ENCODE data around the gene QRICH2. TPM values are rescaled to one million over a fixed set of nuclear protein-coding genes. Genes with fewer than 3 reads are reported as not detected.

QRICH2 gene
- polyA plus RNA-seq, 2 donors, result 2.1 to 5.6 TPM

DNA sequence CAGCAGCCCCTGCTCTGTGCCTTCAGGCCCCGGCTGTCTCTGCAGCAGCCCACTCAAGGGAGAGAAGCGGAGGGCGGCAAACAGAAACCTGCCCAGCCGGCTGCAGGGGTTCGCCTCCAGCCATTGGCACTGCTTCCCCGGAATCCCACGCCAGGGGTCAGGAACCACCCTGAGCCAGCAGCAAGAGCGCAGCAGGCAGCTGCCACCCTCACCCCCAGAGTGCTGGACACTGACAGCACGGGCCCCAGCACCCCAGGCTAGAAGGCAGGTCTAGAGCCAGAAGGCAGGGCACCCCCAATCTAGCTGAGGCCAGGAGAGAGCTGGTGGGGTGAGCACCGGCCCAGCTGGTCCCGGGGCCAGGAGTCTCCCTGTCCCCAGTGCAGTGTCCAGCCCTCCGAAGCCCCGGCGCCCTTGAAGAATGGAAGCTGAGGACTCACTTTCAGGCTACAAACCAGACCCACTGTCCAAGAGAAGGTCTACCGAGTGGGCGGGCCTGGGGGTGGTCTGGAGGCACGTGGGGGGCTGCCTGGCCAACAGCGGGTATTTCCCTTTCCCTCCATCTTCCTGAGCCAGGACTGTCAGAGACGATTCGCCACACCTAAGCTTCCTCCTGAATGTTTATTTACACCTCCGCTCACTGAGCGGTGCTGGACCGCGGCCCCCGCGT is 34.5 kb downstream of the QRICH2 start:
- Histone ChIP-seq H3K27me3 (ENCODE audit: control insufficient read depth in 1 of 2, insufficient read depth in 2 of 2, low read length in 2 of 2) (no peaks in the 10 kb centered on the region), H3K4me1 (ENCODE audit: control insufficient read depth in 2 of 2, insufficient read depth in 2 of 2, low read length in 1 of 2) (peaks cover 6 to 44% of the 10 kb centered on the region in 2 donors), H3K4me3 (ENCODE audit: low read depth in 1 of 2, low read length in 2 of 2) (no peak overlapping the region), H3K27ac (ENCODE audit: low read depth in 2 of 2, low read length in 1 of 2) (peak overlapping the region in 1 of 2 donors; percentile 87), H3K9me3 (ENCODE audit: control insufficient read depth in 2 of 2, insufficient read depth in 1 of 2, low read depth in 1 of 2, low read length in 1 of 2) (no peaks in the 10 kb centered on the region), H3K36me3 (ENCODE audit: control insufficient read depth in 2 of 2, insufficient read depth in 2 of 2, low read length in 1 of 2) (peaks cover 0 to 9% of the 10 kb centered on the region in 2 donors)
- 60 to 65% methylated on average over 26 of the region's 26 CpGs for WGBS, 2 donors

- WGBS, 2 donors, result 45 to 47% methylated on average over 19 of the region's 19 CpGs
- Histone ChIP-seq H3K4me3 (ENCODE audit: low read depth in 1 of 2, low read length in 2 of 2) (peak overlapping the region in 1 of 2 donors; percentile 34), H3K9me3 (ENCODE audit: control insufficient read depth in 2 of 2, insufficient read depth in 1 of 2, low read depth in 1 of 2, low read length in 1 of 2) (no peaks in the 10 kb centered on the region), H3K27me3 (ENCODE audit: control insufficient read depth in 1 of 2, insufficient read depth in 2 of 2, low read length in 2 of 2) (no peaks in the 10 kb centered on the region), H3K36me3 (ENCODE audit: control insufficient read depth in 2 of 2, insufficient read depth in 2 of 2, low read length in 1 of 2) (peaks cover 0 to 9% of the 10 kb centered on the region in 2 donors), H3K27ac (ENCODE audit: low read depth in 2 of 2, low read length in 1 of 2) (peak overlapping the region; percentile 67 to 87), H3K4me1 (ENCODE audit: control insufficient read depth in 2 of 2, insufficient read depth in 2 of 2, low read length in 1 of 2) (peaks cover 6 to 44% of the 10 kb centered on the region in 2 donors)
Measured at GRCh38 chr17:76272541-76273444, 35.3 kb downstream of the QRICH2 start.

DNA sequence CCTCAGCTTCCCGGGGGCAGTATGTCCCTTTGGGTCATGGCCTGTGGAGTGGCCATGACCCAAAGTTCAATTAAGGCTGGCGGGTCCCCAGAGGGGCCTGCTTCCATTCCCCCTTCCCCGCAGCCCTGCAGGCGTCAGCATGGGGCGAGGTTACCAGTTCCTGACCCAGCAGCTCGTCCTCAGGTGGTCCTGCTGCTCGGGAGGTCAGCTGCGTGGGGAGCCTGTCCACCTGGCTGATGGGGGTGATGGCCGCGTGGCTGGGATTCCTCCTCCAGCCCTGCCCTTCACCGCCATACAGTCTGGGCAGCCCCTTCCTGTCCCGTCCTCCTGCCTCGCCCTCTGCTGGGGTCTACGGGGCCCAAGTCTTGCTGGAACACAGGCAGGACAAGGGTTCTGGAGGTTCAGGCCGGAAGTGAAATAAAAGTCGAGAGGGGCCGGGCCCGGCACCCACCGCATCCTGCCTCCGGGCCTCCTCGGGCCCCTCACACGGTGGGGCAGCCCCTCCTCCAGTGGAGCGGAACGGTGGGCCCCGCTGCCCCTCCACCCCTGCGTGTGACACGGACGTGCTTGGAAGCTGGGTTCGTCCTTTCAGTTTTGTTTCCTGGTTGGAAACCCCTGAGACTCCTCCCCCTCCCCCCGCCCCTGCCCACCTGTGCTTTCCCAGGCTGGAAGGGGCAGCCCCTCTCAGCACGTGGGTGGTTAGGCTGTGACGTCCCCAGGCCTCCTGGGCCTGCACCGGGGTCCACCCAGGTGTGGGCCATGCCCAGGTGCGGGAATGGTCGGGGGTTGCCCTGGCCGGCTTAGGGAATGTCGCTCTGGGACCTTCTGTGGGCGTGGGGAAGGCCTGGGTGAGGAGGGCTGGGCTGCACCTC is 36.2 kb downstream of the QRICH2 start:
- Histone ChIP-seq H3K4me3 (ENCODE audit: low read depth in 1 of 2, low read length in 2 of 2) (peak overlapping the region; percentile 34 to 39), H3K36me3 (ENCODE audit: control insufficient read depth in 2 of 2, insufficient read depth in 2 of 2, low read length in 1 of 2) (peaks cover 0 to 9% of the 10 kb centered on the region in 2 donors), H3K27me3 (ENCODE audit: control insufficient read depth in 1 of 2, insufficient read depth in 2 of 2, low read length in 2 of 2) (no peaks in the 10 kb centered on the region), H3K27ac (ENCODE audit: low read depth in 2 of 2, low read length in 1 of 2) (peak overlapping the region; percentile 67 to 87), H3K4me1 (ENCODE audit: control insufficient read depth in 2 of 2, insufficient read depth in 2 of 2, low read length in 1 of 2) (peaks cover 6 to 36% of the 10 kb centered on the region in 2 donors), H3K9me3 (ENCODE audit: control insufficient read depth in 2 of 2, insufficient read depth in 1 of 2, low read depth in 1 of 2, low read length in 1 of 2) (no peaks in the 10 kb centered on the region)
- WGBS, 2 donors, result 8 to 12% methylated on average over 38 of the region's 38 CpGs

DNA sequence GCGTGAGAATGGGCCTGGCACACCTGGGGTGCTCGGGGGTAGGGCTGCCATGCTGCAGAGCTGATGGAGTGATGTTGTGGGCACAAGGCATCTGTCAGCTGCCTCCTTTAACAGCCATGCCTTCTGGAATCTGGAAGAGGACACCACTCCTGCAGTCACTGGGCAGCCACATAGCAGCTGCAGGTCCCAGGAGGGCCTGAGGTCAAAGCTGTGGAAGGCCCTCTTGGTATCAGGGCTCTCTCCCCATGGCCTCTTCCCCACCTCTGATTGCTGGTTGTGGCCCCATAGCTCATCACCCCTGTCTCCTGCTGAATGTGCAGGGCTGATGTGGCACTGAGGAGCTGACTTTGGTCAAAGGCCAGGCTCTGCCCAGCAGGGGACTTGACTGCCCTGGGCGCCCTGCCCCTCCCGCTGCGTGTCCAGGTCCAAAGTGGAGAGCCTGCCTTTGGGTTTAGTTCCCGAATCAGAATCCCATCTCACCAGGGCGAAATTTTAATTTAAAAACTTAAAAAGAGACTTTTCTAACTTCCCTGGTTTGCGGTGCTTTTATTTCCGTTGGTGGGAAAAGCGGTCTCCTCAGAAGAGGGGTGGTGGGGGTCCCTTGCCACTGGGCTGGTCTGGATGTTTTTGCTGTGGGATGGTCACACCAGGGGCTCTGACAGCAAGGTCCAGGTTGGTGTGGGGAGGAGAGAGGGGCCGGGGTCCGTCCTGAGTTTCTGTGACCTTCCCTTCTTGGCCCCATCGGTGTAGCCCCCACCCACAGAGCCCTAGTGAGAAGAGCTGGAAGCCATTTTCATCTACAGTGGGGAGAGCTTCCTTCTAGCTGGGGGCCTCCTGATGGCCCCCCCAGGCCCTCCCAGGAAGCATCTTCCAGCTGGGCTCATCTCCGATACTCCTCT is 37.1 kb downstream of the QRICH2 start:
- Histone ChIP-seq H3K36me3 (ENCODE audit: control insufficient read depth in 2 of 2, insufficient read depth in 2 of 2, low read length in 1 of 2) (peaks cover 0 to 9% of the 10 kb centered on the region in 2 donors), H3K27ac (ENCODE audit: low read depth in 2 of 2, low read length in 1 of 2) (peak overlapping the region; percentile 46 to 87), H3K9me3 (ENCODE audit: control insufficient read depth in 2 of 2, insufficient read depth in 1 of 2, low read depth in 1 of 2, low read length in 1 of 2) (no peaks in the 10 kb centered on the region), H3K27me3 (ENCODE audit: control insufficient read depth in 1 of 2, insufficient read depth in 2 of 2, low read length in 2 of 2) (no peaks in the 10 kb centered on the region), H3K4me3 (ENCODE audit: low read depth in 1 of 2, low read length in 2 of 2) (peak overlapping the region in 1 of 2 donors; percentile 34), H3K4me1 (ENCODE audit: control insufficient read depth in 2 of 2, insufficient read depth in 2 of 2, low read length in 1 of 2) (peaks cover 3 to 31% of the 10 kb centered on the region in 2 donors)
- 75 to 80% methylated on average over 14 of the region's 14 CpGs for WGBS, 2 donors

DNA sequence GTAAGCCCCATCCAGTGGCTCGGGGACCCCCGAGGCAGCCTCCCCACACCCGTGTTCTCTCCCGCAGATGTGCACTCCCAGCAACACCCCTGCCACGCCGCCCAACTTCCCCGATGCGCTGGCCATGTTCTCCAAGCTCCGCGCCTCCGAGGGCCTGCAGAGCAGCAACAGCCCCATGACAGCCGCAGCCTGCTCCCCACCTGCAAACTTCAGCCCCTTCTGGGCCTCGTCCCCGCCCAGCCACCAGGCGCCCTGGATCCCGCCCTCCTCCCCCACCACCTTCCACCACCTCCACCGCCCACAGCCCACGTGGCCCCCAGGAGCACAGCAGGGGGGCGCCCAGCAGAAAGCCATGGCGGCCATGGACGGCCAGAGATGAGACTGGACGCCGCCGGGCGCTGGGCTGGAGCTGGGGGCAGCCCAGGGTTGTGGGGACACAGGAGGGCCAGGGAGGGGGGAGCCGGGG is 37.9 kb downstream of the QRICH2 start:
- no peak overlapping the region for H3K27ac ChIP-seq (ENCODE audit: low read depth in 2 of 2, low read length in 1 of 2)
- peaks cover 3 to 29% of the 10 kb centered on the region in 2 donors for H3K4me1 ChIP-seq (ENCODE audit: control insufficient read depth in 2 of 2, insufficient read depth in 2 of 2, low read length in 1 of 2)
- WGBS, 2 donors, result 78 to 79% methylated on average over 19 to 26 of the region's 26 CpGs
- peaks cover 0 to 9% of the 10 kb centered on the region in 2 donors for H3K36me3 ChIP-seq (ENCODE audit: control insufficient read depth in 2 of 2, insufficient read depth in 2 of 2, low read length in 1 of 2)
- H3K9me3 ChIP-seq (ENCODE audit: control insufficient read depth in 2 of 2, insufficient read depth in 1 of 2, low read depth in 1 of 2, low read length in 1 of 2), result no peaks in the 10 kb centered on the region
- no peak overlapping the region for H3K4me3 ChIP-seq (ENCODE audit: low read depth in 1 of 2, low read length in 2 of 2)
- H3K27me3 ChIP-seq (ENCODE audit: control insufficient read depth in 1 of 2, insufficient read depth in 2 of 2, low read length in 2 of 2), result no peaks in the 10 kb centered on the region

DNA sequence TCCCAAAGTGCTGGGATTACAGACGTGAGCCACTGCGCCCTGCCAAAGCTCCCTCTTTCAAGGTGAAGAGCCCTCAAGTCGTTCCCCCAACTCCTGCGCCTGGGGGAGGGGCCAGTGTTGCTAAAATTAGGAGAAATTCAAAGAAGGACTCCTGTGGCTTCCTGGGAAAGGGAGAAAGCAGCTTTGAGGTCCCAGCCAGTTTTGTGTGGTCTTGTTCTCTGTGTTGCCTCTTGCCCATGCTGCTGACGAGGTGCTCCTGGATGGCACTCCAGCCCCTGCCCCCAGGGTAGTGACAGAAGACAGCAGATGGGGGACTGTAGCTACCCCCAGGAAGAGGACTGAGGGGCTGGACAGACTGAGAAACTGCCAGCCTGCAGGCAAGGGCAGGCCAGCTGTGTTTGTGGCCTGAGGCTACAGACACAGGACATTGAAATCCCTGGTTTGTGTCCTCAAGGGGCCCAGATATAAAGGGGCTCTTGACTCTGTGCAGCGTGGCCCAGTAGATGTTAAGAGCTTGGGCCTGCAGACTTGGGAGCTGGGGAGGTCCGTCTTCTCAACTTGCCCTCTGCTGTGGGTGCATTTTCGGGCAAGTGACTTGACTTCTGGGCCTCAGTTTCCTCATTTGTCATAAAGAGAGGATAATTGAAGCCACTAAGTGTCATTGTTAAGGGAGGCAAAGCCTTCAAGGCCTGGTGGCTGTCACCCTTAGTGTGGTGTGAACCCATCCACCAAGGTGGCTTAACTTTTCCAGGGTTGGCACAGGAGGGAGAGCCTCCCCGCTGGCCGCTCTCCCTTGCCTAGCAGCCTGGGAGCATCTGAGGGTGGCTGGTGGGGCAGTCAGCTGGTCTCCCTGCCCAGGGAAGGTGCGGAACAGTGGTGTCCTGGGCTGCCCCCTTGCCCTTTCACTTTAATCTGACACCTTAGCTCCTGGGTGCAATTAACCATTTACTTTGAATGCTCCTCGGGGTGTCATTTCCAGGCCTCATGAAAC is 38.8 kb downstream of the QRICH2 start:
- no peaks in the 10 kb centered on the region for H3K27me3 ChIP-seq (ENCODE audit: control insufficient read depth in 1 of 2, insufficient read depth in 2 of 2, low read length in 2 of 2)
- no peaks in the 10 kb centered on the region for H3K9me3 ChIP-seq (ENCODE audit: control insufficient read depth in 2 of 2, insufficient read depth in 1 of 2, low read depth in 1 of 2, low read length in 1 of 2)
- 68 to 69% methylated on average over 12 of the region's 12 CpGs for WGBS, 2 donors
- H3K4me1 ChIP-seq (ENCODE audit: control insufficient read depth in 2 of 2, insufficient read depth in 2 of 2, low read length in 1 of 2), result peaks cover 3 to 29% of the 10 kb centered on the region in 2 donors
- no peak overlapping the region for H3K4me3 ChIP-seq (ENCODE audit: low read depth in 1 of 2, low read length in 2 of 2)
- H3K36me3 ChIP-seq (ENCODE audit: control insufficient read depth in 2 of 2, insufficient read depth in 2 of 2, low read length in 1 of 2), result peaks cover 0 to 9% of the 10 kb centered on the region in 2 donors
- peak overlapping the region; percentile 2 to 92 for H3K27ac ChIP-seq (ENCODE audit: low read depth in 2 of 2, low read length in 1 of 2)

GRCh38 chr17:76268015-76268749 is 39.9 kb downstream of the QRICH2 start:
- Histone ChIP-seq H3K4me1 (ENCODE audit: control insufficient read depth in 2 of 2, insufficient read depth in 2 of 2, low read length in 1 of 2) (peaks cover 3 to 27% of the 10 kb centered on the region in 2 donors), H3K36me3 (ENCODE audit: control insufficient read depth in 2 of 2, insufficient read depth in 2 of 2, low read length in 1 of 2) (peaks cover 0 to 9% of the 10 kb centered on the region in 2 donors), H3K27me3 (ENCODE audit: control insufficient read depth in 1 of 2, insufficient read depth in 2 of 2, low read length in 2 of 2) (no peaks in the 10 kb centered on the region), H3K27ac (ENCODE audit: low read depth in 2 of 2, low read length in 1 of 2) (peak overlapping the region; percentile 92 to 95), H3K9me3 (ENCODE audit: control insufficient read depth in 2 of 2, insufficient read depth in 1 of 2, low read depth in 1 of 2, low read length in 1 of 2) (no peaks in the 10 kb centered on the region), H3K4me3 (ENCODE audit: low read depth in 1 of 2, low read length in 2 of 2) (peak overlapping the region in 1 of 2 donors; percentile 27)
- WGBS, 2 donors, result 17 to 18% methylated on average over 9 of the region's 9 CpGs
